Osteocyte (in vitro differentiated cells): ENCODE data around the gene NUAK1. TPM values are rescaled to one million over a fixed set of nuclear protein-coding genes. Genes with fewer than 3 reads are reported as not detected.

ENCODE experiments used
- DNase-seq: peaks from one replicate; pipeline ENCODE4 v3.0.0; 2021; ENCODE audit warnings: mixed read lengths; ENCODE audit not compliant: unreplicated experiment; ENCODE audit errors: extremely low spot score
- H3K27ac Mint-ChIP-seq: one replicate; pipeline ENCODE4 v1.8.0; 2021; ENCODE audit warnings: mild to moderate bottlenecking, mixed read lengths; ENCODE audit not compliant: unreplicated experiment
- H3K27me3 Mint-ChIP-seq: one replicate; pipeline ENCODE4 v1.8.0; 2021; ENCODE audit warnings: mixed read lengths; ENCODE audit not compliant: unreplicated experiment
- H3K36me3 Mint-ChIP-seq: one replicate; pipeline ENCODE4 v1.8.0; 2021; ENCODE audit warnings: mixed read lengths; ENCODE audit not compliant: unreplicated experiment
- H3K4me1 Mint-ChIP-seq: one replicate; pipeline ENCODE4 v1.8.0; 2021; ENCODE audit warnings: mixed read lengths; ENCODE audit not compliant: unreplicated experiment
- H3K4me3 Mint-ChIP-seq: one replicate; pipeline ENCODE4 v1.8.0; 2021; ENCODE audit warnings: mild to moderate bottlenecking, moderate library complexity, mixed read lengths; ENCODE audit not compliant: unreplicated experiment
- H3K9me3 Mint-ChIP-seq: one replicate; pipeline ENCODE4 v1.8.0; 2021; ENCODE audit warnings: mixed read lengths; ENCODE audit not compliant: unreplicated experiment
- total RNA-seq: library from RNA; stranded (reverse); gene quantifications from 2 replicates; pipeline ENCODE4 v1.2.1, GENCODE V29; 2021
- TF ChIP-seq, protein P1 (sequence below): fragments of 200-600 bp; sonication (generic); IDR thresholded peaks from 2 replicates; pipeline ENCODE4 v1.5.0; 2021; ENCODE audit warnings: antibody characterized with exemption, mild to moderate bottlenecking, moderate library complexity

NUAK1 gene
- total RNA-seq, 1 donor from 2014 or later: 21.1 TPM

DNA sequence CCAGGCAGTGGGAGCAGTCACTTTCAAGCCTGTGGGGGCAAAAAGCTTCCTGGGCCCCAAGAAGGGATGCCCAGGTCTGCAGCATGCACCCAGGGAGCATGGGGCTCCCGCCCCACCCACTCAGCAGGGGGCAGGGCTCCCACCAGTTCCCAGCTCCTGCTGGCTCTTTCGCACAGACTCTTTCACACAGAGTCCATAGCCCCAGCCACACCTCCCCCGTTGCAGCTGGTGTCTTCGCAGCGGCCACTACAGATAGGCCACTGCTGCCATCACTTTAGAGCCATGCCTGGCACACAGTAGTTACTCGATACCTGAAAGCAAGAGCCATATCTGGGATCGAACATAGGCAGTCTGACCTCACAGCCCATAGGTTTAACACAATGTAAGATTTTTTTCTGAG, 98.2 kb downstream of the NUAK1 start:
- H3K27ac Mint-ChIP-seq: no peak overlapping the region
- no peaks in the 10 kb centered on the region for H3K27me3 Mint-ChIP-seq
- TF ChIP-seq, protein P1, sequence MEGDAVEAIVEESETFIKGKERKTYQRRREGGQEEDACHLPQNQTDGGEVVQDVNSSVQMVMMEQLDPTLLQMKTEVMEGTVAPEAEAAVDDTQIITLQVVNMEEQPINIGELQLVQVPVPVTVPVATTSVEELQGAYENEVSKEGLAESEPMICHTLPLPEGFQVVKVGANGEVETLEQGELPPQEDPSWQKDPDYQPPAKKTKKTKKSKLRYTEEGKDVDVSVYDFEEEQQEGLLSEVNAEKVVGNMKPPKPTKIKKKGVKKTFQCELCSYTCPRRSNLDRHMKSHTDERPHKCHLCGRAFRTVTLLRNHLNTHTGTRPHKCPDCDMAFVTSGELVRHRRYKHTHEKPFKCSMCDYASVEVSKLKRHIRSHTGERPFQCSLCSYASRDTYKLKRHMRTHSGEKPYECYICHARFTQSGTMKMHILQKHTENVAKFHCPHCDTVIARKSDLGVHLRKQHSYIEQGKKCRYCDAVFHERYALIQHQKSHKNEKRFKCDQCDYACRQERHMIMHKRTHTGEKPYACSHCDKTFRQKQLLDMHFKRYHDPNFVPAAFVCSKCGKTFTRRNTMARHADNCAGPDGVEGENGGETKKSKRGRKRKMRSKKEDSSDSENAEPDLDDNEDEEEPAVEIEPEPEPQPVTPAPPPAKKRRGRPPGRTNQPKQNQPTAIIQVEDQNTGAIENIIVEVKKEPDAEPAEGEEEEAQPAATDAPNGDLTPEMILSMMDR: no peak
- no peaks in the 10 kb centered on the region for H3K36me3 Mint-ChIP-seq
- no peaks in the 10 kb centered on the region for H3K9me3 Mint-ChIP-seq
- H3K4me1 Mint-ChIP-seq: peaks cover 7% of the 10 kb centered on the region
- H3K4me3 Mint-ChIP-seq: no peak overlapping the region
- DNase-seq: no peak

DNA sequence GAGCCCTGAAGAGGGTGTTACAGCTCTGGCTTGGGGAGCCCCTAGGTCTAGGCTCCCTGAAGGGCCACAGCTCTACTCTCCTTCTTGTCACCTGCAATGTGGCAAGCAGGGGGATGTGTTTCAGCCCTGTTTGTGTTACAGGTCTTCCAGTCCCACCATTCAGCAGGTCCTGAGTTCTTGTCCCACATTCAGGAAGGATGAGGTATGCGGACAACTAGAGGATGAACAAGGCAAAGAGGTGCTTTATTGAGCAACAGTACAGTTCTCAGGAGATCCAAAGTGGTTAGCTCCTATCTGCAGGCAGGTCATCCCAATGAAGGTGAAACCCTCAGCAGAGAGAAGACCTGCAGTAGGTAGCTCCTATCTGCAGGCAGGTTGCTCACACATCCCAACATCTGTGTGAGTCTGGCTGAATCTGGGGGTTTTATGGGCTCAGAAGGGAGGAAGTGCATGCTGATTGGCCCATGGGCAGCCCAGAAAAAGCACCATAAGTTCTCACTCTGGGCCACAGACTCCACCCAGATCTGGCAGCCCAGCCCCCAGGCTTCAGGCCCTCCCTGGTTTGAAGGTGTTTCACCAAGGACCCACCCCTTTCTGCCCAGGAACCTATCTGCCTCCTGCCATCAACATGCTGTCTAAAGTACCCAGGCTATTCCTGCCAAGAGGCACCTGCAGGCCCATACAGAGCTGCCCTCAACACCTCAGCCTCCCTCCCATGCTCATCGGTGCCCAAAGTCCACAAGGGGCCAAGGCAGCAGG, 98.9 kb downstream of the NUAK1 start:
- Mint-ChIP-seq H3K4me3 (no peak overlapping the region), H3K4me1 (peaks cover 4% of the 10 kb centered on the region), H3K36me3 (no peaks in the 10 kb centered on the region), H3K27me3 (no peaks in the 10 kb centered on the region), H3K27ac (no peak overlapping the region), H3K9me3 (no peaks in the 10 kb centered on the region)
- DNase-seq: no peak
- TF ChIP-seq, protein P1: no peak

DNA sequence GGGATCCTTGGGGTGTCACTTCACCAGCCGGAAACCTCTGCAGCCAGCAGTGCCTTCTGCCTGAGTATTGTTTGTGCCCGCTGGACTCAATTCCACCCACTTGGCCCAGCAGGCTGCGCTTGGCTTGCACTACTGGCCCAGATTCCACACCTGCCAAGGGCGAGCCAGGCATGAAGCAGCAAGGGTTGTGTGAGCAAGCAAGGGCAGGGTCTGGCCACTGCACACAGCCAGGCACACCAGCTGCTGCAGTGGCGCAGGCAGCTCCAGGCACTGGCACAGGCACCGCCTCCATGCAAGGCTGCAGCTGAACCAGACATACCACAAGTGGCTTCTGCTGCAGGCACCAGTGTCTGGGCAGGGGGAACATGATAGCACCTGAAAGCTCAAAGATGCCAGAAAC, 99.5 kb downstream of the NUAK1 start:
- no peak overlapping the region for H3K27ac Mint-ChIP-seq
- H3K9me3 Mint-ChIP-seq: no peaks in the 10 kb centered on the region
- H3K27me3 Mint-ChIP-seq: no peaks in the 10 kb centered on the region
- H3K4me1 Mint-ChIP-seq: peaks cover 2% of the 10 kb centered on the region
- TF ChIP-seq, protein P1: no peak
- H3K36me3 Mint-ChIP-seq: no peaks in the 10 kb centered on the region
- no peak overlapping the region for H3K4me3 Mint-ChIP-seq
- no peak for DNase-seq

DNA sequence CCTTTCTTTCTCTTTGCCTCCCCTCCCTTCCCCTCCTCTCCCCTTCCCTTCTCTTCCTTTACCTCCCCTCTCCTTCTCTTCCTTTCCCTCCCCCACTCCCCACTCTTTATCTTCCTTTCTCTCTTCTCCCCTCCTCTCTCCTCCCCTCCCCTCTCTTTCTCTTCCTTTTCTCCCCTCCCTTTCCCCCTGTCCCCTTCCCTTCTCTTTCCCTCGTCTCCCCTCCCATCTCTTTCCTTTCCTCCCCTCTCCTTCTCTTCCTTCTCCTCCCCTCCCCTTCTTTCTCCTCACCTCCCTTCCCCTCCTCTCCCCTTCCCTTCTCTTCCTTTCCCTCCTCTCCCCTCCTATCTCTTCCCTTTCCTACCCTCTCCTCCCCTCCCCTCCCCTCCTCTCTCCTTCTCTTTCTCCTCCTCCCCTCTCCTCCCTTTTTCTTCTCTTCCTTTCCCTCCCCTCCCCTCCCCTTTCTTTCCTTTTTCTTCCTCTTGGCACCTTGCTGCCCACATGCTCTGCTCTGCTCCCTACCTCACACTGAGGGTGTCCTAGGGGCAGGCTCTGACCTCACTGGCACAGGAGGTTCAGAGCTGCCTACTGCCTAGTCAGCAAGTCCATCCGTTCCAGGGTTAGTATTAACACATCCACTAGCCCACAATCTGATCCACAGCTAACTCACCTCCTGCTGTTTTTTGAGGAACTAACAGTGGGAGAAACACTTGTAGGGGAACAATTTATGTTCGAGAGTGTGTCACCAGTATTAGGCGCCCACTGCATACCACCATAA, 101.0 kb downstream of the NUAK1 start:
- H3K27me3 Mint-ChIP-seq: no peaks in the 10 kb centered on the region
- no peaks in the 10 kb centered on the region for H3K9me3 Mint-ChIP-seq
- no peak for DNase-seq
- peaks cover 2% of the 10 kb centered on the region for H3K4me1 Mint-ChIP-seq
- H3K36me3 Mint-ChIP-seq: no peaks in the 10 kb centered on the region
- H3K4me3 Mint-ChIP-seq: no peak overlapping the region
- TF ChIP-seq, protein P1: no peak
- no peak overlapping the region for H3K27ac Mint-ChIP-seq

DNA sequence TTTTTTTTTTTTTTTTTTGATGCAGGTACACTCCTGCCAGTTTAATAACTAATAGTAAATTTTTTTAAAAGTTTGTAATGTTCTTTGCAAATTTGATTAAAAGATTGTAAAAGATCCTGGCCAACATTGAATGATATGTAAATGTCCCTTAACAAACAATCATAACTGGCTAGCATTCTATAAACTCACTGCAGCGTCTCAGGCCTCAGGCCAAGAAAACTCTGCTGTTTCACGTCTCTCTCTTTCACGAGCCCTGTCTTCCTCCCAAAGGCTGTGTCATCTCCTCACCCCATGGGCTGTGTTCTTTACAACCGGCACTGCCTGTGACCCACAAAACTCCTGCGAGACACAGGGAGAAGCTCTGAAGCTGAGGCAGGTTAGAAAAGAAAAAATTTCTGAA, 103.3 kb downstream of the NUAK1 start:
- Mint-ChIP-seq H3K27me3 (no peaks in the 10 kb centered on the region), H3K4me1 (peaks cover 13% of the 10 kb centered on the region), H3K27ac (no peak overlapping the region), H3K36me3 (no peaks in the 10 kb centered on the region), H3K9me3 (no peaks in the 10 kb centered on the region), H3K4me3 (no peak overlapping the region)
- TF ChIP-seq, protein P1: no peak
- no peak for DNase-seq
